ENCODE measurements around the gene AMOT. TPM values are rescaled to one million over a fixed set of nuclear protein-coding genes. Genes with fewer than 3 reads are reported as not detected.

The AMOT gene
- total and polyA plus RNA-seq, 10 of the 15 experiments (the other 5 are each of a cell fraction or from before 2014, with no cell fraction given): 0.92 to 14.5 (median 2.9) TPM

DNA sequence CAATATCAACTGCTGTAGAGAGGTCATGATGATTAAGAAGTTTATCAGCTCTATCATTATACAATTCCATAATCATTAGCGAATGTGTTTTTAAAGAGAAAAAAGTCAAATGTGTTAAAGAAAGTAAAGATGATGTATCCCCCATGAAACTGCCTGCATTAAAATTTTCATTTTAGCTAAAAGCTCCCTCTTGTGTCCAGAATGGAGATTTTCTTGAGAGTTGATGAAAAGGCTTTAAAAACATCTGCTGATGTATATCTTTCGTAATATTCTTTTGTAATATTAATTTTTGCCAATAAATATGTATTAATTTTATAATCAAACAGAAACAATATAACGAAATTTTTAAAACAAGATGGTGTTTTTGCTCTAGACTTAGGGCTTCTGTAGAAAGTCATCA lies 108.8 kb downstream of the AMOT start (continued):
- TF ChIP-seq, protein P1, sequence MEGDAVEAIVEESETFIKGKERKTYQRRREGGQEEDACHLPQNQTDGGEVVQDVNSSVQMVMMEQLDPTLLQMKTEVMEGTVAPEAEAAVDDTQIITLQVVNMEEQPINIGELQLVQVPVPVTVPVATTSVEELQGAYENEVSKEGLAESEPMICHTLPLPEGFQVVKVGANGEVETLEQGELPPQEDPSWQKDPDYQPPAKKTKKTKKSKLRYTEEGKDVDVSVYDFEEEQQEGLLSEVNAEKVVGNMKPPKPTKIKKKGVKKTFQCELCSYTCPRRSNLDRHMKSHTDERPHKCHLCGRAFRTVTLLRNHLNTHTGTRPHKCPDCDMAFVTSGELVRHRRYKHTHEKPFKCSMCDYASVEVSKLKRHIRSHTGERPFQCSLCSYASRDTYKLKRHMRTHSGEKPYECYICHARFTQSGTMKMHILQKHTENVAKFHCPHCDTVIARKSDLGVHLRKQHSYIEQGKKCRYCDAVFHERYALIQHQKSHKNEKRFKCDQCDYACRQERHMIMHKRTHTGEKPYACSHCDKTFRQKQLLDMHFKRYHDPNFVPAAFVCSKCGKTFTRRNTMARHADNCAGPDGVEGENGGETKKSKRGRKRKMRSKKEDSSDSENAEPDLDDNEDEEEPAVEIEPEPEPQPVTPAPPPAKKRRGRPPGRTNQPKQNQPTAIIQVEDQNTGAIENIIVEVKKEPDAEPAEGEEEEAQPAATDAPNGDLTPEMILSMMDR (IDR thresholded peaks at IDR 0.05 in 2 of 3, conservative IDR thresholded peaks at IDR 0.05 in 1 of 3; ENCODE audit: control insufficient read depth in 2 of 3, extremely low read depth in 1 of 3, insufficient read depth in 1 of 3, low read depth in 3 of 3, low read length in 3 of 3): peak; percentile 19 to 33 (median 22); a peak in 3 of 6 replicates
- TF ChIP-seq EZH2 (IDR thresholded peaks at IDR 0.05; ENCODE audit: borderline replicate concordance, control insufficient read depth, low read depth, low read length): no peak

Small RNA genes within 50 kb of the gene (small RNA-seq; reads per million reads assigned to genes)
- gene RN7SL266P: not detected

Other genes starting within 250 kb of the AMOT start
- gene LHFPL1, start 160.9 kb downstream of the AMOT start, total RNA-seq (2014; rRNA removed): 0.62 and 0.87 TPM in 2 replicates
- gene LHFPL1, start 160.9 kb downstream of the AMOT start, total RNA-seq (2014; rRNA removed; fragmentation: Illumina TruSeq; extraction: Trizol): 0.76 and 0.78 TPM in 2 replicates
- gene LHFPL1, start 160.9 kb downstream of the AMOT start, total RNA-seq (2021): 0.38 and 0.43 TPM in 2 replicates
- 3.9 and 4.0 TPM in 2 replicates for gene LHFPL1, start 160.9 kb downstream of the AMOT start, polyA plus RNA-seq (2011; rRNA removed)
- gene LHFPL1, start 160.9 kb downstream of the AMOT start, polyA plus RNA-seq (2014; fragmentation: Illumina TruSeq; extraction: Trizol): 0.44 and 0.78 TPM in 2 replicates
- 1 to 10 TPM in 1 of 2 experiments, under 1 TPM in 1; 0.80 to 1.5 TPM for gene LHFPL1, start 160.9 kb downstream of the AMOT start, polyA plus RNA-seq (2014; fragmentation: Nextera tagmentation; extraction: Ambion mirVana)
- 0.44 TPM in 2 replicates for gene LHFPL1, start 160.9 kb downstream of the AMOT start, polyA plus RNA-seq (2014; rRNA removed)
- 1 to 10 TPM in 1 of 2 experiments, under 1 TPM in 1; 0.82 to 1.0 TPM for gene LHFPL1, start 160.9 kb downstream of the AMOT start, polyA plus RNA-seq (2016; fragmentation: Nextera tagmentation; extraction: Ambion mirVana)